Suprapubic skin (tissue), 3 donors: ENCODE measurements around the gene ANXA8L1.

Experiments
- POLR2AphosphoS5 ChIP-seq, 3 donors: sonication (generic); formaldehyde crosslinking; IDR thresholded peaks; one replicate each; pipeline ENCODE4 v1.6.1; 2017; ENCODE audit warnings: antibody characterized with exemption in 3 of 3
- TF ChIP-seq, protein P1 (sequence below), 2 donors: fragments of 200-600 bp in 1 of 2; fragments of 450-650 bp in 1 of 2; sonication (generic) in 1 of 2; IDR thresholded peaks; one replicate each; pipeline ENCODE4 v1.5.1; 2016 to 2019; ENCODE audit warnings: antibody characterized with exemption in 2 of 2, mild to moderate bottlenecking in 1 of 2, moderate library complexity in 1 of 2

DNA sequence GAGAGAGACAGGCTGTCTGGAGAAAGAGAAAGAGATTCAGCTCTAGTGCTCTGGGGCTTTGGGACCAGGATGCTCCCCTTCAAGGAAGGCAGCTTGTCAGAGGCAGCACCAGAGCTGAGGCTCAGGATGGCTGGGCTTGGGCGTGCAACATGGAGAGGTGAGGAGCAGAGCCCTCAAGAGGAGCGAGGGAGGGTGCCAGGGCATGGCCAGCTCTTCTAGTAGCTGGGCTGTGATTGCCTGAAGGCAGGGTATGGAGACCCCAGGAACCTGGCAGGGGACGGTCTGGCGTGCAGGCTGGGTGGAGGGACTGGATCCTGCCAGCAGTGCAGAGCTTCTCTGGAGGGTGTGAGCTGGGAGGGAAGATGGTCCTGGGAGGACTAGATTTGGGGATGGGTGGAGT is 48.6 kb upstream of the ANXA8L1 start:
- TF ChIP-seq, protein P1, sequence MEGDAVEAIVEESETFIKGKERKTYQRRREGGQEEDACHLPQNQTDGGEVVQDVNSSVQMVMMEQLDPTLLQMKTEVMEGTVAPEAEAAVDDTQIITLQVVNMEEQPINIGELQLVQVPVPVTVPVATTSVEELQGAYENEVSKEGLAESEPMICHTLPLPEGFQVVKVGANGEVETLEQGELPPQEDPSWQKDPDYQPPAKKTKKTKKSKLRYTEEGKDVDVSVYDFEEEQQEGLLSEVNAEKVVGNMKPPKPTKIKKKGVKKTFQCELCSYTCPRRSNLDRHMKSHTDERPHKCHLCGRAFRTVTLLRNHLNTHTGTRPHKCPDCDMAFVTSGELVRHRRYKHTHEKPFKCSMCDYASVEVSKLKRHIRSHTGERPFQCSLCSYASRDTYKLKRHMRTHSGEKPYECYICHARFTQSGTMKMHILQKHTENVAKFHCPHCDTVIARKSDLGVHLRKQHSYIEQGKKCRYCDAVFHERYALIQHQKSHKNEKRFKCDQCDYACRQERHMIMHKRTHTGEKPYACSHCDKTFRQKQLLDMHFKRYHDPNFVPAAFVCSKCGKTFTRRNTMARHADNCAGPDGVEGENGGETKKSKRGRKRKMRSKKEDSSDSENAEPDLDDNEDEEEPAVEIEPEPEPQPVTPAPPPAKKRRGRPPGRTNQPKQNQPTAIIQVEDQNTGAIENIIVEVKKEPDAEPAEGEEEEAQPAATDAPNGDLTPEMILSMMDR (IDR thresholded peaks at IDR 0.05) = no peak
- TF ChIP-seq POLR2AphosphoS5 (IDR thresholded peaks at IDR 0.05) = no peak
